HG03571 (cell line): ENCODE results near the gene CDK5.
"Not testable (repeated sequence)": the region's sequence is repeated elsewhere in the genome, so short reads cannot be mapped to it uniquely, and the experiment has no call there.

Experiments used
- ATAC-seq: cut with Tn5 transposase; IDR thresholded peaks from one replicate; pipeline ENCODE4 v1.9.1; 2021; ENCODE audit not compliant: unreplicated experiment

The CDK5 gene

DNA sequence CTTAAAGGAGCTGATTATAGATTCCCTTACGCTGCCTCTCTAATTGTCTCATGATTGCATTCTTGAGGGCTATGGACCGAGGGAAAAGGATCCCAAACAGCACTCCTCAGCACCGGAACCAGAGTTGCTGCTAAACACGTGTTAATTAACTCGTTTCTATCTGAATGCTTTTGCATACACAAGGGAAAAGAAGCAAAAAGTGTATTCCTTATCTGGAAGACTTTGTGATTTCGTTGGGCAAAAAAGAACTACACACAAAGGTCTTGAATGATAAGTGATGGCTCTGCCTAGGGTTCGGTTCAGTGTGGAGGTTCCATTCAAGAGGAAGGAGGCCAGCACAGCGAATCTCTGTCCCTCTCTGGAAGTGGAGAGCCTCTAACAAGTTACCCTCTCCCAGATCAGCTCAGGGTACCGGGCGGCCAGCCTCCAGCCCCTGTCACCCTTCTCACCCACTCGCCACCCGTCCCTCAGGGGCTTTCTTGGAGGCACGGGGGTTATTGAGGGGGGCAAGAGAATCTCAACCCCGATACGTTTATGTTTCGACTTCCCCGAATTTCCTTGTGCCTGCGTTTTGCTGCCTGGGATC, 1.2 kb upstream of the CDK5 start:
- ATAC-seq, result no peak

DNA sequence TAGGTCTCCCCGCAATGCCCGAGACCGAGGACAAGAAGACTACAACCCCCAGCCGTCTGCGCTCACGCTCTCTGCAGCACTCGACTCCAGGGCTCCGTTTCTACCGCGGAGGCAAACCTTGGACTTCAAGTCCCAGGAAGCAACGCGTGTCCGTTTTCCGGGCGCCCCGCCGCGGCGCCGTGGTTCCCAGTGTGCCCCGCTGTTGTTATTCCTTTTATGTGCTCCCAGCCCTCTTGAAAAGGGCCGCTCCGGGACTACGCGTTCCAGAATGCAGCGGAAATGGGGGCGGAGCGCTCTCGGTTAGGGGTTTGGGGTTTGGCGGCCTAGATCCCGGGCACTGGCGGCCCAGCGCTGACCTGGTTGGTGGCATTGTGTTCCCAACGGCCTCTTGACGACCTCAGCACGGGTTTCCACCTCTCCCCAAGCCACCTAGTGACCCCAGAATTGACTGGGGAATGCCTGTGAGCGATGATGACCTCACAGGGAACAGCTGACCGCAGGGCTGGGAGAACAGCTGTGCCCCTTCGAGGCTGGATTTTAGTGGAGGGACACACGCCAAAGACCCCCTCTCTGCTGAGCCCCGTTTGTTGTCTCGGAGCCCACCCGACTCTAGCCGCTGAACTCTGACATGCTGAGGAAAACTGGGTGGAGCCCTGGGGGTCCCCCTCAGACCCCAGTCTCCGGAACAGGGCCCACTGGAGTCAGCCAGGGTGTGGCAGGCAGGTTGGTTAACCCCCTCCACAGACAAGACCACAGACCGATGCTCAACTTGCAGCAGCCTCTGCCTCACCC, 488 bp upstream of the CDK5 start:
- ATAC-seq, result peak; percentile 89

DNA sequence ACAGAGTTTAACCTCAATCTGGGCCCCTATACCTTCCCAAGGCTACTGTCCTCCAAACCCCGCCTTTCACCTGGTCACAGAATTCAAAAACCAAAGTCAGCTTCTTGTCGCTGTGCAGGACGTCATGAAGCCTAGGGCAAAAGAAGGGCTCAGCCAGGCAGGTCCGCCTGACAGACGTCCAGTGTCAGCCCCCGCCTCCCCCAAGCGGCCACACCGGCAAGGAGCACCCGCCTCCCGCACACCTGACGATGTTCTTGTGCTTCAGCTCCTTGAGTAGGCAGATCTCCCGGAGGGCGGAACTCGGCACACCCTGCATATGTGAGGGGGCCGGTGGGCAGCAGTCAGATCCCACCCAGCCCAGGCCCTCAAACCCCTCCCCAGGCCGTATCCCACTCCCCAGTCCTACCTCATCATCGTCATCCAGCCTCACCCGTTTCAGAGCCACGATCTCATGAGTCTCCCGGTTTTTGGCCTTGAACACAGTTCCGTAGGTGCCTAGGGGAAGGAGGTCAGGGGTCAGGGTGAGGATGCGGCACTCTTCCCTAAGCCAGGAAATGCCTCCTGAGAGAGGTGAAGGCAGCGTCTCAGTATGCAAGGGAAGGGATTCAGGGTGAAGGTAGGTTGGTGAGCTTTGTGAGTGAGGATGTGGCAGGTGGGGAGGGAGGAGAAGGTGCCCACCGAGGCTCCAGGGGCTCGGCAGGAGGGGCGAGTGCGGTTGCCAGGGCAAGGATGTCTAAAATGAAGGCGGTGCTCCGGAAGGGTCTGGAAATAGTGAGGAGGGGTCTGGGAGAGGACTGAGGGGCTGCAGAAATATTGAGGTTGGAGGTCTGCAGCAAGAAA, 811 bp downstream of the CDK5 start:
- no peak for ATAC-seq

DNA sequence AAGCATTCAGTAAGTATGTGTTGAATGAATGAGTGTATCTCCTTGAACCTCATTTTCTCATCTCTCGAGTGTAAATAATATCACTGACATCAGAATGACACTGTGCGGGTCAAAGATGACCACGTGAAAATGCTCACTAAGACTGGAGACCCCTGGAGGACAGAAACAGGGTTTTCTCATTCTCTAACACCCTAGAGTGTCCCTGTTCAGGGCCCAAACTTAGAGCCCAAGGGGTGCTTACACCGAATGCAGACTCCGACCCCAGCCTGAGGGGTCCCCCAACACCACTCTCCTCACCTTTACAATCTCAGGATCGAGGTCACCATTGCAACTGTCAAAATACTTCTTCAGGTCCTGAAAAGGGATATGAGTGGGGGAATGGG, 1.4 kb downstream of the CDK5 start:
- no peak for ATAC-seq

DNA sequence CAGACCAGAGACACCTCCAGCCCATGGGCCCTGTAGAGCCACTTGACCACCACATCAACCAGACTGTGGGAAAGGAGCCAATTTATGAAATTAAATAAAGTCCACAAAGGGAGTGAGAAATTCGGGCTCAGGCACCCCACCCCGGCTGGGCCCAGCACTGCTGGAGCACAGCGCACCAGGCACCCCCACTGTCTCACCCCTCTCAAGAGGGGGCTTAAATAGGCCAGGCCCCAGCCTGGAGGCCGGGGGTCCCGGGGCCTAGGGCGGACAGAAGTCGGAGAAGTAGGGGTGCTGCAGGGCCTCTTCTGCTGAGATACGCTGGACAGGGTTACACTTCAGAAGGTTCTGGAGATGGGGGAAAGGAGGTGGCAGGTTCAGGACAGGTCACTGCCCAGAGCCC, 3.9 kb downstream of the CDK5 start:
- no peak for ATAC-seq

DNA sequence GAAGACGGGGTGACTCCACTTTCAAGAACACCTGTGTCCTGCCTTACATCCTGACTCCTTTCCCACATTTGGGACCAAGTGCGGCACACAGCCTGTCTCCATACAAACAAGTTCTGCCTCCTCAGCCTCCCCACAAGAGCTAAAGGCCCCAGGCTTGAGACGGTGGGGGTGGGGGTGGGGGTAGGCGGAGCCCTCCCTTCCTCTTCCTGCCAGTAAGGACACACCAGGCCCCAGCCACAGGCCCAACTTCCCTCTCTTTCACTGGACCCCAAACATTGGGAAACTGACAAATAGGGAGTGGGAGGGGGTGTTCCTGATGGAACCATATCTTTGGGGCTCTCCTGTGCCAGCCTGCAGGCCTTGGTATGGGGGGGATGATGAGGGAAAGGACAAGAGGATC, 4.6 kb downstream of the CDK5 start:
- no peak for ATAC-seq

DNA sequence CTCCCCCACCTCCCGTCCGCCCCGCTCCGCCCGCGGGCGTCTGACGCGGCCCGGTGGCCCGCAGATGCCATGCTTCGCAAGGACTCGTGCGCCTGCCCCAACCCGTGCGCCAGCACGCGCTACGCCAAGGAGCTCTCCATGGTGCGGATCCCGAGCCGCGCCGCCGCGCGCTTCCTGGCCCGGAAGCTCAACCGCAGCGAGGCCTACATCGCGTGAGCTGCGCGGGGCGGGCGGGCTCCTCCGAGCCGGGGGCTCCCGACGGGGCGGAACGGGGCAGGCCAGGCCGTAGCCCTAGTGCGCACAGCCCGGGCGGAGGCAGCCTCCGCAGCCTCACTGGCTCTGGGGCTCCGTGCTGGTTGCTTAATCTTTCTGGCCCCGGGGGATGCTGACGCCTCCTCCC, 6.6 kb downstream of the CDK5 start:
- ATAC-seq, result no peak

DNA sequence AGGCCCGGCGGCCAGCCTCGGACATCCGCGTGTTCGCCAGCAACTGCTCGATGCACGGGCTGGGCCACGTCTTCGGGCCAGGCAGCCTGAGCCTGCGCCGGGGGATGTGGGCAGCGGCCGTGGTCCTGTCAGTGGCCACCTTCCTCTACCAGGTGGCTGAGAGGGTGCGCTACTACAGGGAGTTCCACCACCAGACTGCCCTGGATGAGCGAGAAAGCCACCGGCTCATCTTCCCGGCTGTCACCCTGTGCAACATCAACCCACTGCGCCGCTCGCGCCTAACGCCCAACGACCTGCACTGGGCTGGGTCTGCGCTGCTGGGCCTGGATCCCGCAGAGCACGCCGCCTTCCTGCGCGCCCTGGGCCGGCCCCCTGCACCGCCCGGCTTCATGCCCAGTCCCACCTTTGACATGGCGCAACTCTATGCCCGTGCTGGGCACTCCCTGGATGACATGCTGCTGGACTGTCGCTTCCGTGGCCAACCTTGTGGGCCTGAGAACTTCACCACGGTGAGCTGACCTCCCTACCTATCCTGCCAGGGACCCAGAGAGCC, 8.7 kb downstream of the CDK5 start:
- ATAC-seq, result no peak

DNA sequence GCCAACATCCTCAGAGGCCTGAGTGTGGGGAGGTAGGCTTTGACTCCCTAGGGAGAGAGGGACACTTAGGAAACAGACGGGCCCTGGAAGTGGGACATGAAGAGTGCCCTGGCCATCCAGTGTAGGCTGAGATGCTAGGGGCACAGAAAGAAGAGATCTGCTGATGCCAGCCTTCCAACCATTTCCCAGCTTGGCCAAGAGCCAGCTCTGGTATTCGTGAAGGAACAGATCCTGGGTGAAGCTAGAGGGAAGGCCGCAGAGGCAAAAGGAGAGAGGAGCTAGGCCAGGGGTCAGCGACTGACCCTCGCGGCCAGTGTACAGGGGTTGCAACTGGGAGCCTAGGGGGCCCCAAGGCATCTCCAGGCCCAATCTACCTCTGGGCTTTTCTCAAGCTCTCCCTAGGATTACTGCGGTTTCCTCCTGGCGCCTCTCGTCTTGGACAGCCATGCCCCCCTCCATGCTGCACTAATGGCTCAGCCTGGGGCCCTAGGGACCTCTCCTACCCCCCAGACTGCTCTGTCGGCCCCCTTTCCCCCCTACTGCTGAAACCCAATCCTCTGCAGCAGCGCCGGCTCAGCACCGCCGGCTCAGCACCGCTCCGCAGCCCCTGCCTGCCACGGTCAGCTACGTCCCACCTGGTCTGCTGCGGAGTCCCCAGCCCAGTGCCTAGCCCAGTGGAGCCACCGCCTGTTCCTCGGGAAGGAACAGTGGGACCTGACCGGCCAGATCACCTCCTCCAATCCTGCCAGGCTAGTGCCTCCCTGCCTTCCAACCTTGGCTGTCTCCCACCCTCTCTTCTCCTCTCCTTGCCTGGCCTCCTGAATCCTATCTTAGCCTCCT, 9.5 kb downstream of the CDK5 start, which contains the start of gene ASIC3:
TSS of gene ASIC3 (plus strand) at position 556 of the 840 bp plus-strand sequence. CDS start 355 bp downstream, outside the sequence.
- ATAC-seq, result no peak

DNA sequence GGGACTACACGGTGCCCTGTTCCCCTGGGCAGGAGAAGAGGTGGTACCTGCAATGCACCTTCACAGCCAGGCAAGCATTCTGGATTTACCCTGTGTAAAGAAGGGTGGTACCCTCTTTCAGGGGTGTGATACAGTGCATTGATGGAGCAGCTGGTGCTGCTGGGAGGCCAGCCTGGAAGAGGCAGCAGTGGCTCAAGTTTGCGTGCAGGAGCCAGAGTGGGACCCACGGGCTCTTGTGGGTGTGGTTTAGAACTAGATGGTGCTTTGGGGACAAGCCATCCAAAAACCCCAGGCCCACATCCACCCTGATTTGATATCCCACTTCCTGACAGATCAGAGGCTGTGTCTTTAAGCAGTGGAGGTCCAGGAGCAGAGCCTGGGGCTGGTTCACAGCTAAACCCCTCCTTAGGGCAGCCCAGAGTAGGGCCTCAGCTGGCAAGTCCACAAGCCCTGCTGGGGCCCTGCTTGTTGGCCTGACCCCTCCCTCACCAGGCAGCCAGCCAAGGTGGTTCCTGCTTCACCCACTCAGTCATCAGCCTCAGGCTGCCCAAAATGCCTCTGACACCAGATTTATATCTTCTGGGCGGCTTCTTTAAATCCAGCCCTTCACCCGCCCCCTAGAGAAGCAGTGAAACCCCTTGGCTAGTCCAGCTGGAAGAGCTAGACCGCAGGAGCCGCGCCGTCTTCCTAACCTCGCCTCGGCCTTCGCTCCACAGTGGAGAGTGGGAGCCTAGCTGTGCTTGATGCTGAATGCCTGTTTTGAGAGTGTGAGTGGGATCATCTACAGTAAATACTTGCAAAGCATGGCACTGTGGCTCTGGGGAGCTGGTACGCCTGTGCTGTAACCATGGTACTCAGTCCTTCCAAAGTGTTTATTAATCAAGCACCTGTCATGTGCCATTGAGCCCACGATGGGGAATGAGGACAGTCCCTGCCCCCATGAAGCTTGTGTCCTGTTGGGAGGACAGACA, 10.8 kb downstream of the CDK5 start:
- ATAC-seq, result no peak

DNA sequence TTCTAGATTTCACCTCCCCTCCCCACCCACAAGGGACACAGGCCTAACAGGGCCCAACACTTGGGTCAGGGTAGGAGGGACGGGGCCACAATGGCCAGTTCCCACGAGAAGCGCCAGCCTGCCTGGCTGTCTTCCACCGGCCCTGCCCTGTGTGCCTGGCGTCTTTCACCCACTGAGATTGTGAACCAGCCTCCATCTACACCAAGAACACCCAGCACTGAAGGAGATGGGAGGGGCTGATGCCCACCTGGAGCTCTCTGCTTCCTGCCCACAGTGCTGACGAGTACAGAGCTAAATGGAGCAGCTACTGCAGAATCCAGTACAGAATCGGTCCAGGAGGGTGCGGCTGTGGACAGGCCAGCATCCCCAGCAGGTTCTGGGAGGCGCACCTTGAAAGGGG, 11.7 kb downstream of the CDK5 start:
- no peak for ATAC-seq

DNA sequence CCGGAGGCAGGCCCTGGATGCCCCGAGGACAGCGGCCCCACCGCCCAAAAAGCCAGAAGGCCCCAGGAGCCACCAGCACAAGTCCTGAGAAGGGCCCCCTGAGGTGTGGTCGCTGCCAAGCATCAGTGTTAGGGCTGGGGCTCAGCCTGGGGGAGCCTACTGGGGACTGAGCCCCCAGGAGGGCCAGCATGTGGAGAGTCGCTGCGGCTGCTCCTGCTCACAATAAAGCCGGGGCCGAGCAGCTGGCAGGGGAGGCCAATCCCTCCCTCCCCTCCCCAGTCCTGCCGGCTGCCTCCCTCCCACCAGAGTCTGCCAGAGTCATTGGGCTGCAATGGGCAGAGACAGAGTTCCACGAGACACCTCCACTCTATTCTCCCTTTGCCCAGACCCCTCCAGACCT, 12.4 kb downstream of the CDK5 start:
- no peak for ATAC-seq

DNA sequence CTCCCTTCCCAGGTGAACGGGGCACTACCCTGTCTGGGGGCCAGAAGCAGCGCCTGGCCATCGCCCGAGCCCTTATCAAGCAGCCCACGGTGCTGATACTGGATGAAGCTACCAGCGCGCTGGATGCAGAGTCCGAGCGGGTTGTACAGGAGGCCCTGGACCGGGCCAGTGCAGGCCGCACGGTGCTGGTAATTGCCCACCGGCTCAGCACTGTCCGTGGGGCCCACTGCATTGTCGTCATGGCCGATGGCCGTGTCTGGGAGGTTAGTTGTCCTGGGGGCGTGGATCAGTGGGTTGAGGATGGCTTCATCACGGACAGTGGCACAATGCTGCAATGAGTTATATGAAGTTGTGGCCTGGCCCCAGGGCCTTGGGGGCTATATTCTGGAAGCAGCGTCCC, 13.7 kb downstream of the CDK5 start:
- ATAC-seq, result no peak

DNA sequence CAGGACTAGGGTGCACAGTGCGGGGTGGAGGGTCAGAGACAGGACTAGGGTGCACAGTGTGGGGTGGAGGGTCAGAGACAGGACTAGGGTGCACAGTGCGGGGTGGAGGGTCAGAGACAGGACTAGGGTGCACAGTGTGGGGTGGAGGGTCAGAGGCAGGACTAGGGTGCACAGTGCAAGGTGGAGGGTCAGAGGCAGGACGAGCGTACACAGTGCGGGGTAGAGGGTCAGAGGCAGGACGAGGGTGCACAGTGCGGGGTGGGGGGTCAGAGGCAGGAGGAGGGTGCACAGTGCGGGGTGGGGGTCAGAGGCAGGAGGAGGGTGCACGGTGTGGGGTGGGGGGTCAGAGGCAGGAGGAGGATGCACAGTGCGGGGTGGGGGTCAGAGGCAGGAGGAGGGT, 14.2 kb downstream of the CDK5 start:
- not testable (repeated sequence) for ATAC-seq

DNA sequence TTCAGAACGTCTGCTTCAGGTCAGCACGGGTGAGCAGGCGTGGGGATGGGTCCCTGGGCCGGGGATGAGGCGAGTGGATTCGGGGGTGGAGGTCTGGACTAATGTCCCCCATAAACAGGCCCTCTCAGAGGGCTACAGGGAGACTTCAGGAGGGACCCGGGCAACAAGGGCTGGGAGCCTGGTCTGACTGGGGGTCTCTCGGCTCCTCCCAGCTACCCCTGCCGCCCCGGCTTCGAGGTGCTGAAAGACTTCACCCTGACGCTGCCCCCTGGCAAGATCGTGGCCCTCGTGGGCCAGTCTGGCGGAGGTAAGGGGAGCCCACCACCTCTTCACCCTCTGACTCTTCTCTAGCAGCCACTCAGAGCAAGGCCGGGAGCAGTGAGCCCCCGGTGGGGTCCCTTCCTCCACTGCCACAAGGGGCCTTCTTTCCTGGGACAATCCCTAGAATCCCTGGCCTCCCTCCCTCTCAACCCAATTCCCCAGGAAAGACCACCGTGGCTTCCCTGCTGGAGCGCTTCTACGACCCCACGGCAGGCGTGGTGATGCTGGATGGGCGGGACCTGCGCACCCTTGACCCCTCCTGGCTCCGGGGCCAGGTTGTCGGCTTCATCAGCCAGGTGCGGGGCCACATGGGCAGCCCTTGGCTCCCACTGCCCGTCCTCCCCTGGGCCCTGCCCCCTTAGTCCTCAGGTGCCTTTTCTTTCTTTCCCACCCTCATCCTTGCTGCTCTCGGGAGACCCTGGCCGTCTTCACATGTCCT, 16.9 kb downstream of the CDK5 start:
- ATAC-seq, result no peak

DNA sequence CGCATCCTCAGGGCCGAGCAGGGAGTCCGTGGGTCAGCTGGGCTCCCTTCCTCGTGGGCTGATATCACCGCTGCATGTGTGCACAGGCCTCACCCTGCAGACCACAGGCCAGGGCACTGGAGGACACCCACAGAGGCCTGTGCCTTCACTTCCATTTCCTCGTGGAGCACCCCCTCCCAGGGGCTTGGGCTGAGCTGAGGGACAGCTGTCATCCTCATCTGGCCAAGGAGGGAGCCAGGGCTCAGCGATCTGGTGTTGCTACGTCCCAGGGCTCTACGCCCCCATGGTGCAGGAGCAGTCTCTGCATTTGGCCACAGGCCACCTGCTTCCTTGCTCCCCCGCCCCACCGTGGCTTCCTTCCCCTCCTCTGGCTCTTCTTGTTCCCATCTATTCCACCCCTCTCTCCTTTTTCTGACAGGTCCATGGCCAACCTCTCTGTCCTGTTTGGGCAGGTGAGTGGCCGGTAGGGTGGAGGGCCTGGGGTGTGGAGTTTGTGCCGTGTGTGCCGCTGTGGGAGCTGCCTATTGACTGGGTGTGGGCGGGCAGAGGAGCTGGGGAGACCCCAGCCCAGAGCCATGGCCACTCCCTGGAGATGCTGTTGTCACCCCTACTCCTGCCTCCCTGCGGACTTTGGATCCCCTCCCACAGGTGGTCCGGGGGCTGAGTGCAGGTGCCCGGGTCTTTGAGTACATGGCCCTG, 17.7 kb downstream of the CDK5 start:
- no peak for ATAC-seq

DNA sequence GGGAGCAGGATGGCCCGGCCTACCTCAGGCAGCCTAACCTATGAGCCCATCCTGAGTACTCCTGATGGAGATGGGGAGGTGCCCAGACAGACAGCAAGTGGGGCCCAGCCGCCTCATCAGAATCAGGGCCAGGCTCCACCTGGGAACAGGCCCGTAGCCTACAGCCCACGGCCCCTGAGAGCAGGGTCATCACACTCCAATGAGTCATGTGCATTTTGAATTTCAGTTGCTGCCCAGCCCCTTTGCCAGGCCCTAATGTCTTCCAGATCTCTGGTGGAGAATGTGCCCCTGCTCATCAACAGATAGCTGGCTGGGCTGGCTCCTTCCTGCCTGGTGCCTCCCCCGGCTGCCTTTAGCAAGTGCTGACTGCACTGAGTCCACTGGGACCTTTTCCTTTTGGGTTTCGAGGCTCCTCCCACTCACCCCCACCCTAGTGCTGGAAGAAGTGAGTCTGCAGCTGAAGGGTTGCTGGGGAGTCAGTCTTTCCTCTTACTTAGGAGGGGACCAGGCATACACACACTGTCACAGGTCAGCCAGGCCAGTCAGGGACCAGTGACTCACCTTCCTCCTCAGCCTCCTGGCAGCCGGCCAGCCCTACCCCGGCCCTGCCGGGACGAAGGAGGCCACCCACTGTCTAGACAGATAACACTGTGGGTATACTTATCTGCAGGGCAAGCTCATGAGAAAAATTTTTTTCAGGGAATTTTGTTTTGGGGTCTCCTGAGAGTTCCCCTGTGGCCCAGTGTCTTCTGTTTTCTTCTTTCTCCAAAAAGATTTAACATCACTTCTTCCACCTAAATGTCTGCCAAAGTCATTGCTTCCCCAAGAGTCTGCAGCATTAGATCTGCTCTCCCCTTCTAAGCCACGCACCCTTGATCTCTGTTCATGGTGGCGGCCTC, 18.5 kb downstream of the CDK5 start:
- ATAC-seq, result no peak
